K562 (cell line): Measurements from ENCODE around the gene CDRT15.

Source experiments
- ATF2 ChIP-seq: sonication (generic); formaldehyde crosslinking; IDR thresholded peaks from 2 replicates; pipeline ENCODE4 v1.8.1; 2022; ENCODE audit warnings: missing genetic modification reagents
- BHLHE40 ChIP-seq: IDR thresholded peaks from 2 replicates; pipeline ENCODE4 v1.6.1; 2011; ENCODE audit warnings: low read length, improper control_type of control experiment
- CEBPB ChIP-seq: fragments of 450-650 bp; IDR thresholded peaks from 2 replicates; pipeline ENCODE4 v1.6.1; 2016; ENCODE audit warnings: missing genetic modification characterization, missing compliant biosample characterization
- CTCF ChIP-seq, 3 experiments: IDR thresholded peaks in 2 of 3; conservative IDR thresholded peaks in 1 of 3; 2 replicates each; pipeline ENCODE4 v1.5.1; 2011 to 2012; ENCODE audit warnings: low read length in 3 of 3, mild to moderate bottlenecking in 3 of 3, control low read depth in 2 of 3, improper control_type of control experiment in 1 of 3, inconsistent platforms in 1 of 3, low read depth in 1 of 3, mixed read lengths in 1 of 3, moderate library complexity in 1 of 3; ENCODE audit not compliant: insufficient read depth in 2 of 3
- ELF2 ChIP-seq: fragments of 250-450 bp; sonication (Bioruptor Pico); IDR thresholded peaks from 2 replicates; pipeline ENCODE4 v1.5.0; 2021; ENCODE audit warnings: mild to moderate bottlenecking
- FOXK1 ChIP-seq: sonication (generic); formaldehyde crosslinking; IDR thresholded peaks from 2 replicates; pipeline ENCODE4 v1.8.0; 2022; ENCODE audit warnings: missing genetic modification reagents, mild to moderate bottlenecking, borderline replicate concordance
- SMARCE1 ChIP-seq: fragments of 450-650 bp; IDR thresholded peaks from 2 replicates; pipeline ENCODE4 v1.7.1; 2016; ENCODE audit warnings: mild to moderate bottlenecking
- ZNF133 ChIP-seq: fragments of 250-450 bp; sonication (Bioruptor Pico); IDR thresholded peaks from 2 replicates; pipeline ENCODE4 v1.4.0; 2020; ENCODE audit warnings: mild to moderate bottlenecking
- ZNF512 ChIP-seq: IDR thresholded peaks from 2 replicates; pipeline ENCODE4 v1.6.1; 2016; ENCODE audit warnings: missing genetic modification characterization, missing compliant biosample characterization

GRCh38 chr17:14205380-14205779, 31.3 kb downstream of the CDRT15 start:
- TF ChIP-seq ELF2 (CRISPR knock-in tag) (no peak), CTCF (IDR thresholded peaks at IDR 0.05 in 2 of 3, conservative IDR thresholded peaks at IDR 0.05 in 1 of 3; ENCODE audit: insufficient read depth in 2 of 3, low read depth in 1 of 3, low read length in 3 of 3) (no peak), BHLHE40 (no peak), ZNF512 (tag) (no peak), CEBPB (tag) (no peak), ATF2 (CRISPR knock-in tag) (no peak), SMARCE1 (no peak), ZNF133 (CRISPR knock-in tag) (no peak), FOXK1 (CRISPR knock-in tag) (no peak)
